ENCODE data around the gene SEC61A2.

SEC61A2 gene

DNA sequence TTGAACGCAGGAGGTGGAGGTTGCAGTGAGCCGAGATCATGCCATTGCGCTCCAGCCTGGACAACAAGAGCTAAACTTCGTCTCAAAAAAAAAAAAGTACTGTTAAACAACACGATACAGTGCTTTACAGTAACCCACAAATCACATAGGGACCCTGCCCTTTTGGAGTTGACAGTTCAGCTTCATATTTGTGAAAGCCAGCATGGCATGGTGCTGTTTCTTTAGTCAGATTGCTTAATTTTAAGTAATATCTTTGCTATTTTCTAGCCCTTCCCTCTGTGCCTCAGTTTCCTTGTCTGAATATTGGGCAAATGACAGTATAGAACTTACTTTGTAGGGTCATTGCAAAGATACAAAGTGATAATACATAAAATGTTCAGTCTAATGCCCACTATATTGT lies 71.4 kb downstream of the SEC61A2 start:
- DNase-seq = no peak

GRCh38 chr10:12201543-12201942 lies 72.1 kb downstream of the SEC61A2 start:
- DNase-seq = no peak

- no peak for DNase-seq
Observed at GRCh38 chr10:12202226-12202625, 72.7 kb downstream of the SEC61A2 start.

GRCh38 chr10:12205082-12205481 lies 75.6 kb downstream of the SEC61A2 start:
- no peak for DNase-seq

- DNase-seq = no peak
Observed at GRCh38 chr10:12207114-12207513, 77.6 kb downstream of the SEC61A2 start.

GRCh38 chr10:12208460-12208859 lies 79.0 kb downstream of the SEC61A2 start:
- DNase-seq = no peak

DNA sequence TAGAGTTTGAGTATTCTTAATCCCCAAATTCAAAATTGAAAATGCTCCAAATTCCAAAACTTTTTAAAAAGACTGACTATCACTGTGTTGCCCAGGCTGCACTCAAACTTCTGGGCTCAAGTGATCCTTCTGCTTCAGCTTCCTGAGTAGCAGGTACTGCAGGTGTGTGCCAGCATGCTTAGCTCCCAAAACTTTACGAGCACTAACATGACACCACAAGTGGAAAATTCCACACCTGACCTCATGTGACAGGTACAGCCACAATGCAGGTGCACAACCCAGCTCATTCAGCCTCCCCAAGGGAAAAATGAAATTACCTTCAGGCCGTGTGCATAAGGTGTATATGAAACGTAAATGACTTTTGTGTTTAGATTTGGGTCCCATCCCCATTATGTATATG lies 83.0 kb downstream of the SEC61A2 start:
- DNase-seq = no peak

- no peak for DNase-seq
Observed at GRCh38 chr10:12213621-12214020, 84.1 kb downstream of the SEC61A2 start.

DNA sequence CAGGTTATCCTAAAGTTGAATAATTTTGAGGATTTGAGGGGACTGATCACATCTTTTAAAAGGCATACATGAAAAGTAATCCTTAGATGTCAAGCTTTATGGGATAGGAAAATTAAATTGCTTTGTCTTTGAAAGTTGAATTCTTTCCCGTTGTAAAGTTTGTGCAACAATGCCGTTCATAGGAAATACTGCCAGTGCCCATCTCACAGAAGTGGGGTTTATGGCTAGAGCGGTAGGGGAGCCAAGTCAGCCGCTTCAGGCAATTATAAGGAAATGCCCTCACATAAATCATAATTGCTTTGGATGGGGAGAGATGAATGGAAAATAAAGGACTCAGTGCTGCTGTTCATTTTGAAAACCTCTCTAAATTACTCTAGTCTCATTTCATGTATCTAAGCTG lies 84.6 kb downstream of the SEC61A2 start:
- no peak for DNase-seq

DNA sequence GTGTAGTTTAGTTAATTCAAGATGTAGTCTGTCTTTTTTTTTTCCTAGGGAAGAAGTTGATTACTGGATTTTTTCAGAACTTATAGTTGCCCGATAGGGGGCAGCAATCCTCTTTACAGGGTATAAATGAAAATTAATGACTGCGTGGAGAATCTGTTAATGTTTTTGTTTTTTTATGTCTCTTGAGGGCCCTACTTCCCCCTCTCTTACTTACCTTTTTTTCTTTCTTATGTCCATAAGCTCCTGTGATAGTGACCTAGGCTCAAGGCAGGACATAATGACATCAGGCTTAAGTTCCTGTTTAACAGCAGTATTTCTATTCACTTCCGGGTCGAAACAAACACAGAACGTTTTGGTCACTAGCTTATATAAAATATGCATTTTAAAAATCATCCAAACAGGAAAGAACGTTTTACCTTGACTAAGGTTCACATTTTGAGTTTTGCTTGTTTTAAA lies 85.3 kb downstream of the SEC61A2 start:
- DNase-seq = peak; percentile 40
